ENCODE measurements around the gene GPATCH1.
"Not testable (repeated sequence)": the region's sequence is repeated elsewhere in the genome, so short reads cannot be mapped to it uniquely, and the experiment has no call there.

The GPATCH1 gene

GRCh38 chr19:33157906-33158305 is 76.9 kb downstream of the GPATCH1 start:
- DNase-seq (ENCODE audit: low read depth in 2 of 2), result no peak

- DNase-seq (ENCODE audit: low read depth in 2 of 2), result no peak
Measured at GRCh38 chr19:33158365-33158764, 77.4 kb downstream of the GPATCH1 start.

- no peak for DNase-seq (ENCODE audit: low read depth in 2 of 2)
Measured at GRCh38 chr19:33159149-33159548, 78.2 kb downstream of the GPATCH1 start.

- no peak for DNase-seq (ENCODE audit: low read depth in 2 of 2)
Measured at GRCh38 chr19:33159893-33160292, 78.9 kb downstream of the GPATCH1 start.

- no peak for DNase-seq (ENCODE audit: low read depth in 2 of 2)
Measured at GRCh38 chr19:33161201-33161600, 80.2 kb downstream of the GPATCH1 start.

GRCh38 chr19:33163481-33163880 is 82.5 kb downstream of the GPATCH1 start:
- no peak for DNase-seq (ENCODE audit: low read depth in 2 of 2)

- DNase-seq (ENCODE audit: low read depth in 2 of 2), result not testable (repeated sequence)
Measured at GRCh38 chr19:33166037-33166436, 85.1 kb downstream of the GPATCH1 start.

- DNase-seq (ENCODE audit: low read depth in 2 of 2), result no peak
Measured at GRCh38 chr19:33167438-33167837, 86.5 kb downstream of the GPATCH1 start.

GRCh38 chr19:33168528-33168927 is 87.5 kb downstream of the GPATCH1 start:
- no peak for DNase-seq (ENCODE audit: low read depth in 2 of 2)

GRCh38 chr19:33171222-33171795 is 90.3 kb downstream of the GPATCH1 start:
- no peak for DNase-seq (ENCODE audit: low read depth in 2 of 2)

GRCh38 chr19:33171916-33172359 is 91.0 kb downstream of the GPATCH1 start:
- no peak for DNase-seq (ENCODE audit: low read depth in 2 of 2)

GRCh38 chr19:33174186-33174585 is 93.2 kb downstream of the GPATCH1 start:
- DNase-seq (ENCODE audit: low read depth in 2 of 2), result no peak

GRCh38 chr19:33175156-33175782 is 94.3 kb downstream of the GPATCH1 start:
- no peak for DNase-seq (ENCODE audit: low read depth in 2 of 2)

GRCh38 chr19:33175886-33176669 is 95.1 kb downstream of the GPATCH1 start:
- DNase-seq (ENCODE audit: low read depth in 2 of 2), result peak in 1 of 2 donors; percentile 8

- peak; percentile 93 to 96 for DNase-seq (ENCODE audit: low read depth in 2 of 2)
Measured at GRCh38 chr19:33176670-33177416, 95.9 kb downstream of the GPATCH1 start.

- peak in 1 of 2 donors; percentile 28 for DNase-seq (ENCODE audit: low read depth in 2 of 2)
Measured at GRCh38 chr19:33177417-33177979, 96.5 kb downstream of the GPATCH1 start.

Data from activated CD4-positive, alpha-beta T cell treated with anti-CD3 and anti-CD28 coated beads for 24 hours (primary cell).